H1 (cell line): ENCODE data around the gene KLRB1.
"Not testable (repeated sequence)": the region's sequence is repeated elsewhere in the genome, so short reads cannot be mapped to it uniquely, and the experiment has no call there.

Experiments used
- FOSL1 ChIP-seq: IDR thresholded peaks from 2 replicates; pipeline ENCODE4 v1.6.1; 2011; ENCODE audit warnings: mild to moderate bottlenecking, low read depth, low read length, moderate library complexity; ENCODE audit not compliant: insufficient read depth
- POLR2A ChIP-seq, 2 experiments: IDR thresholded peaks; 1 replicate in 1 of 2; 2 replicates in 1 of 2; pipeline ENCODE4 v1.6.1; 2011; ENCODE audit warnings: low read depth in 2 of 2, low read length in 2 of 2, mild to moderate bottlenecking in 2 of 2; ENCODE audit errors: control extremely low read depth in 1 of 2
- RAD21 ChIP-seq, 2 experiments: IDR thresholded peaks in 1 of 2; conservative IDR thresholded peaks in 1 of 2; 2 replicates each; pipeline ENCODE4 v1.6.1; 2011; ENCODE audit warnings: low read depth in 2 of 2, low read length in 2 of 2, improper control_type of control experiment in 1 of 2, inconsistent platforms in 1 of 2, mild to moderate bottlenecking in 1 of 2, moderate library complexity in 1 of 2
- TAF1 ChIP-seq: IDR thresholded peaks from 2 replicates; pipeline ENCODE4 v1.6.1; 2011; ENCODE audit warnings: mild to moderate bottlenecking, low read depth, low read length
- YY1 ChIP-seq: IDR thresholded peaks from 2 replicates; pipeline ENCODE4 v1.6.1; 2011; ENCODE audit warnings: low read depth, mild to moderate bottlenecking, low read length
- TF ChIP-seq, protein P1 (sequence below), 3 experiments: IDR thresholded peaks; 1 replicate in 2 of 3; 2 replicates in 1 of 3; pipeline versions ENCODE4 v1.5.1 to v1.6.1; 2011; ENCODE audit warnings: low read length in 3 of 3, mild to moderate bottlenecking in 3 of 3, inconsistent platforms in 2 of 3, low read depth in 1 of 3, moderate library complexity in 1 of 3; ENCODE audit not compliant: insufficient read depth in 1 of 3; ENCODE audit errors: control extremely low read depth in 1 of 3

GRCh38 chr12:9577729-9578128, 30.0 kb downstream of the KLRB1 start:
- TF ChIP-seq, protein P1, sequence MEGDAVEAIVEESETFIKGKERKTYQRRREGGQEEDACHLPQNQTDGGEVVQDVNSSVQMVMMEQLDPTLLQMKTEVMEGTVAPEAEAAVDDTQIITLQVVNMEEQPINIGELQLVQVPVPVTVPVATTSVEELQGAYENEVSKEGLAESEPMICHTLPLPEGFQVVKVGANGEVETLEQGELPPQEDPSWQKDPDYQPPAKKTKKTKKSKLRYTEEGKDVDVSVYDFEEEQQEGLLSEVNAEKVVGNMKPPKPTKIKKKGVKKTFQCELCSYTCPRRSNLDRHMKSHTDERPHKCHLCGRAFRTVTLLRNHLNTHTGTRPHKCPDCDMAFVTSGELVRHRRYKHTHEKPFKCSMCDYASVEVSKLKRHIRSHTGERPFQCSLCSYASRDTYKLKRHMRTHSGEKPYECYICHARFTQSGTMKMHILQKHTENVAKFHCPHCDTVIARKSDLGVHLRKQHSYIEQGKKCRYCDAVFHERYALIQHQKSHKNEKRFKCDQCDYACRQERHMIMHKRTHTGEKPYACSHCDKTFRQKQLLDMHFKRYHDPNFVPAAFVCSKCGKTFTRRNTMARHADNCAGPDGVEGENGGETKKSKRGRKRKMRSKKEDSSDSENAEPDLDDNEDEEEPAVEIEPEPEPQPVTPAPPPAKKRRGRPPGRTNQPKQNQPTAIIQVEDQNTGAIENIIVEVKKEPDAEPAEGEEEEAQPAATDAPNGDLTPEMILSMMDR (IDR thresholded peaks at IDR 0.05; ENCODE audit: control extremely low read depth in 1 of 3, insufficient read depth in 1 of 3, low read depth in 1 of 3, low read length in 3 of 3): not testable (repeated sequence)
- not testable (repeated sequence) for TF ChIP-seq FOSL1; TAF1; YY1; POLR2A (IDR thresholded peaks at IDR 0.05; ENCODE audit: control extremely low read depth in 1 of 2, low read depth in 2 of 2, low read length in 2 of 2); RAD21 (IDR thresholded peaks at IDR 0.05 in 1 of 2, conservative IDR thresholded peaks at IDR 0.05 in 1 of 2; ENCODE audit: low read depth in 2 of 2, low read length in 2 of 2)
